Right lobe of liver (tissue), 6 donors: Measurements from ENCODE around the gene TFPT. TPM values are rescaled to one million over a fixed set of nuclear protein-coding genes. Genes with fewer than 3 reads are reported as not detected.
A peak's percentile ranks its signal among the peaks of the same experiment; 100 is the strongest.

Experiments
- ATAC-seq, 4 donors: fragments of 200-7000 bp; cut with Tn5 transposase; one replicate each; pipeline ENCODE4 v1.9.1; 2020; ENCODE audit warnings: mild to moderate bottlenecking in 4 of 4, moderate library complexity in 4 of 4
- DNase-seq, 3 donors: peaks; one replicate each; pipeline ENCODE4 v3.0.0-alpha.2; 2020
- H3K27ac ChIP-seq, 3 donors: fragments of 200-600 bp; one replicate each; pipeline ENCODE4 v1.8.0; 2022
- H3K27me3 ChIP-seq, 2 donors: fragments of 200-600 bp; one replicate each; pipeline ENCODE4 v1.8.0; 2022
- H3K36me3 ChIP-seq, 4 donors: fragments of 200-600 bp; sonication (generic) in 1 of 4; one replicate each; pipeline versions ENCODE4 v1.5.1 to v1.8.0; 2017 to 2022; ENCODE audit warnings: control low read depth in 1 of 4
- H3K4me1 ChIP-seq, 4 donors: fragments of 200-600 bp; sonication (generic) in 1 of 4; one replicate each; pipeline versions ENCODE4 v1.5.1 to v1.8.0; 2017 to 2022; ENCODE audit warnings: control low read depth in 1 of 4
- H3K4me3 ChIP-seq, 3 donors: fragments of 200-600 bp; one replicate each; pipeline ENCODE4 v1.8.0; 2022
- H3K9me3 ChIP-seq, 4 donors: fragments of 200-600 bp; sonication (generic) in 1 of 4; one replicate each; pipeline versions ENCODE4 v1.5.1 to v1.8.0; 2017 to 2022; ENCODE audit warnings: control low read depth in 1 of 4
- POLR2A ChIP-seq: fragments of 450-650 bp; IDR thresholded peaks from one replicate; pipeline ENCODE4 v1.6.1; 2017; ENCODE audit warnings: antibody characterized with exemption, mild to moderate bottlenecking
- WGBS: methylation state at CpG from one replicate; pipeline ENCODE4 v1.1.6; 2018; ENCODE audit warnings: low coverage, low lambda C conversion rate; ENCODE audit not compliant: insufficient coverage; ENCODE audit errors: missing lambda C conversion rate; 5-methylcytosine and 5-hydroxymethylcytosine counted together
- intact Hi-C, 2 donors: fragments of 100-400 bp; cut with DNase I; formaldehyde crosslinking; loops; one replicate each; pipeline versions ENCODE4 v1.11.2 to v1.14.1; 2022
- total RNA-seq, 6 experiments: library from RNA; depleted of rRNA in 2 of 6; stranded (reverse); fragments of >200 nt in 2 of 6; fragmentation: NEBNext Ultra II Directional in 3 of 6; extraction: Animal tissue kit (Norgen Biotek cat#: 25700) in 3 of 6; gene quantifications; one replicate each; pipeline versions ENCODE4 v1.1.0 to v1.2.4, GENCODE V29; 2016 to 2023
- TF ChIP-seq, protein P1 (sequence below), 4 donors: fragments of 200-600 bp in 3 of 4; fragments of 450-650 bp in 1 of 4; IDR thresholded peaks; one replicate each; pipeline versions ENCODE4 v1.5.1 to v1.8.0; 2016 to 2022; ENCODE audit warnings: antibody characterized with exemption in 4 of 4, mild to moderate bottlenecking in 2 of 4
- donor health status: DM: no; HTN: yes; CAD: no.
- donor health status: DM: no; HTN: no; CAD: no.
- donor health status: DM: no; HTN: no; CAD: no.
- donor health status: DM: no; HTN: yes; CAD: no.
- donor health status: DM: no; HTN: yes; CAD: no.

Gene TFPT
- total RNA-seq, 6 experiments from 2014 or later = 3.5 to 8.2 (median 5.7) TPM

DNA sequence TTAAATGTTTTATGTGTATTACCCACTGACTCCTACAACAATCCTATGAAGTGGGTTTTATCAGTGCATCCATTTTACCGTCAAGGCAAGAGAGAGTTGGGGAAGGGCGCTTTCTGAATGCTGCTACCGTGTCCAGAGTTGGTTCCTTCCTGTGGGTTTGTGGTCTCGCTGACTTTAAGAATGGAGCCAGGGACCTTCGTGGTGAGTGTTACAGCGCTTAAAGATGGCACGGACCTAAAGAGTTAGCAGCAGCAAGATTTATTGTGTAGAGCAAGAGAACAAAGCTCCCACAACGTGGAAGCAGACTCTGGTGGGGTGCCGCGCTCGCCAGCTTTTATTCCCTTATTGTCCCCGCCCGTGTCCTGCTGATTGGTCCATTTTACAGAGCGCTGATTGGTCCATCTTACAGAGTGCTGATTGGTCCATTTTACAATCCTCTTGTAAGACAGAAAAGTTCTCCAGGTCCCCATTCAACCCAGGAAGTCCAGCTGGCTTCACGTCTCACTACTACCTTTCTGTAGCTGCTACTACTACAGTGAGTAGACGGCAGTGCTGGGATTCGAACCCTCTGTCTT lies 20.9 kb downstream of the TFPT start:
- Histone ChIP-seq H3K27ac (no peak overlapping the region), H3K27me3 (no peaks in the 10 kb centered on the region), H3K4me1 (peaks cover 0 to 2% (median 0%) of the 10 kb centered on the region in 4 donors), H3K4me3 (no peak overlapping the region), H3K9me3 (no peaks in the 10 kb centered on the region), H3K36me3 (no peaks in the 10 kb centered on the region)
- DNase-seq (no peak), ATAC-seq (no peak)
- no peak for TF ChIP-seq POLR2A
- TF ChIP-seq, protein P1, sequence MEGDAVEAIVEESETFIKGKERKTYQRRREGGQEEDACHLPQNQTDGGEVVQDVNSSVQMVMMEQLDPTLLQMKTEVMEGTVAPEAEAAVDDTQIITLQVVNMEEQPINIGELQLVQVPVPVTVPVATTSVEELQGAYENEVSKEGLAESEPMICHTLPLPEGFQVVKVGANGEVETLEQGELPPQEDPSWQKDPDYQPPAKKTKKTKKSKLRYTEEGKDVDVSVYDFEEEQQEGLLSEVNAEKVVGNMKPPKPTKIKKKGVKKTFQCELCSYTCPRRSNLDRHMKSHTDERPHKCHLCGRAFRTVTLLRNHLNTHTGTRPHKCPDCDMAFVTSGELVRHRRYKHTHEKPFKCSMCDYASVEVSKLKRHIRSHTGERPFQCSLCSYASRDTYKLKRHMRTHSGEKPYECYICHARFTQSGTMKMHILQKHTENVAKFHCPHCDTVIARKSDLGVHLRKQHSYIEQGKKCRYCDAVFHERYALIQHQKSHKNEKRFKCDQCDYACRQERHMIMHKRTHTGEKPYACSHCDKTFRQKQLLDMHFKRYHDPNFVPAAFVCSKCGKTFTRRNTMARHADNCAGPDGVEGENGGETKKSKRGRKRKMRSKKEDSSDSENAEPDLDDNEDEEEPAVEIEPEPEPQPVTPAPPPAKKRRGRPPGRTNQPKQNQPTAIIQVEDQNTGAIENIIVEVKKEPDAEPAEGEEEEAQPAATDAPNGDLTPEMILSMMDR (IDR thresholded peaks at IDR 0.05) = no peak
- intact Hi-C loops = no loop called here
- 57% methylated on average over 13 of the region's 17 CpGs for WGBS

DNA sequence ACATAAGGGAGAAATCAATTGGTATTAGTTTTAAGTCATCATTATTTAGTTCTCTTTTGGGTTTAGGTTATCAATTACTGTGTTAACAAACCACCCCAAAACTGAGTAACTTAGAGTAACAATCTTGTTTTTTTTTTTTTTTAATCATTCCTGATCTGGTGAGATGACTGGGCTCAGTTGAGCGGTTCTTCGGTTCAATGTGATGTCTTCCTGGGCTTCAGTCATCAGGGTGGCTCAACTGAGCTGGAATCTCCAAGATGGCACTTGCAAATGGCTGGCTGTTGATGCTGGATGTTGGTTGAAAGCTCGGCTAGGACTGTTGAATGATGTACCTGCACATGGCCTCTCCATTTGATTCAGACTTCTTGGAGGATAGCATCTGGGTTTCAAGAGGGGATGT lies 31.0 kb downstream of the TFPT start:
- WGBS = 50% methylated on average over 1 of the region's 3 CpGs
- Histone ChIP-seq H3K27ac (no peak overlapping the region), H3K4me1 (no peaks in the 10 kb centered on the region), H3K27me3 (no peaks in the 10 kb centered on the region), H3K9me3 (no peaks in the 10 kb centered on the region), H3K4me3 (no peak overlapping the region), H3K36me3 (no peaks in the 10 kb centered on the region)
- ATAC-seq (no peak), DNase-seq (no peak)
- intact Hi-C loops = no loop called here
- no peak for TF ChIP-seq POLR2A
- TF ChIP-seq, protein P1 (IDR thresholded peaks at IDR 0.05) = no peak

DNA sequence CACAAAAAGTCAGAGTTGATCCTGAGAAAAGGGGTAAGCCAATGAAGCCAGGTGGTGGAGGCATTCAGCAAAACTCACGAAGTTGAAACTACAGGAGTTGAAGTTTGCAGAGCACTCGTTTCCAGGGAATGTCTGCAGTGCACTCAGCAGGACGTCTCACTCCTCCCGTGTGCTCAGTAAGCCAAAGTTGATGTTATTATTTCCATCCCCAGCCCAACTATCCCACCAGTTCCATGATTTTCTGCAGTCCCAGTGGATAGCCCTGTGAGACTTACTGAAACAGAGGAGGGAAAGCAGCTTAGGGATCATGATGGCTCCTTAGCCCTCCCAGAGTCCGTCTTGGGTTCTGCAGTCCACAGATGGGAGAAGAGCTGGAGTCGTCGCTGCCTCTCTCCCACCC lies 34.4 kb downstream of the TFPT start, which contains the start of gene TARM1:
Gene TARM1, minus strand, starts transcription at position 334 of the 400 bp plus-strand sequence. Its CDS starts 25 bp downstream, at position 309.
- H3K27me3 ChIP-seq = no peaks in the 10 kb centered on the region
- no peak for ATAC-seq
- whole genome bisulfite sequencing = 71% methylated on average over 4 of the region's 7 CpGs
- no peaks in the 10 kb centered on the region for H3K9me3 ChIP-seq
- H3K27ac ChIP-seq = no peak within 1 kb of the TSS
- H3K4me3 ChIP-seq = no peak within 1 kb of the TSS
- no peaks in the 10 kb centered on the region for H3K4me1 ChIP-seq
- no peak for TF ChIP-seq POLR2A
- TF ChIP-seq, protein P1 (IDR thresholded peaks at IDR 0.05) = no peak
- no peaks in the 10 kb centered on the region for H3K36me3 ChIP-seq
- no peak for DNase-seq
- intact Hi-C loops = no loop called here

DNA sequence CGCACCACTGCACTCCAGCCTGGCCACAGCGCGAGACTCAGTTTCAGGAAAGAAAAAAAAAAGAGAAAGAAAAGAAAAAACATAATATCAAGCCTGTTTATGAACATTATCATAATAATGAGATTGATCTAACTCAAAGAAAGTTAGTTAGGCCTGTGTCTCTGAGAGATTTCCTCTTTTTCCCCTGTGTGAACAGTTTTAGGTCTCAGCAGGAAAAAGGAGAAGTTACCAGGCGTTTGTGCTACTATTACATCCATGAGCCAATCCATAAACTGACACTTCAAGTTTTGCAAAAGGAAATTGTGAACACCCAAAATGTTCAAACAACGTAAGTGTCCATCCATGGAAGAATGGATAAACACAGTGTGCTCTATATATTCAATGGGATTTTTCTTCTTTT lies 38.1 kb downstream of the TFPT start:
- Histone ChIP-seq H3K4me1 (no peaks in the 10 kb centered on the region), H3K36me3 (no peaks in the 10 kb centered on the region), H3K9me3 (no peaks in the 10 kb centered on the region), H3K27me3 (no peaks in the 10 kb centered on the region), H3K4me3 (no peak overlapping the region), H3K27ac (no peak overlapping the region)
- 14% methylated on average over 2 of the region's 5 CpGs for WGBS
- ATAC-seq (peak in 2 of 4 donors; percentile 18 to 48), DNase-seq (no peak)
- intact Hi-C loops = no loop called here
- TF ChIP-seq POLR2A = no peak
- TF ChIP-seq, protein P1 (IDR thresholded peaks at IDR 0.05) = no peak

DNA sequence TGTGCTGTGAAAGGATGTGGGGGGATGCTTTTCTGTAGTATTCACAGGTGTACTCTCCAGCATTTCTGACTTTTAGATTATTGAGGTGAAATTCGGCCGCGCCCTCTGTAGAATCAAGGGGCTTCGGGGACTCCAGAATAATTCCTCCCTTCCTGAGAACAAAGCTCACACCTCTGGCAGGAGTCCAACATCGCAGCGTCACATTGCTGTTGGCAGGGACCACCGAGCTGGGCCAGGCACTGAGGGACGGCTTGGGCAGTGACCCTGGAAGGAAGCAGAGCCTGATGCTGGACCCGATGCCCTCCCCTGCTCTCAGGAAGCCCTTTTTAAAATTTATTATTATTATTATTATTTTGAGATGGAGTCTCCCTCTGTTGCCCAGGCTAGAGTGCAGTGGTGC lies 40.6 kb downstream of the TFPT start:
- no peak for DNase-seq
- 63% methylated on average over 9 of the region's 9 CpGs for WGBS

More for the DNA sequence above, 40.6 kb downstream of the TFPT start:
- H3K4me3 ChIP-seq = no peak overlapping the region
- ATAC-seq = no peak
- intact Hi-C loops = no loop called here
- H3K4me1 ChIP-seq = no peaks in the 10 kb centered on the region
- H3K27ac ChIP-seq = no peak overlapping the region
- H3K9me3 ChIP-seq = no peaks in the 10 kb centered on the region
- no peaks in the 10 kb centered on the region for H3K36me3 ChIP-seq
- no peaks in the 10 kb centered on the region for H3K27me3 ChIP-seq
- no peak for TF ChIP-seq POLR2A
- TF ChIP-seq, protein P1 (IDR thresholded peaks at IDR 0.05) = no peak
